HG02970 (cell line): ENCODE measurements around the gene MED12.
A peak's percentile ranks its signal among the peaks of the same experiment; 100 is the strongest.

Experiments used
- ATAC-seq: cut with Tn5 transposase; IDR thresholded peaks from one replicate; pipeline ENCODE4 v1.9.1; 2021; ENCODE audit warnings: mild to moderate bottlenecking, moderate library complexity, moderate number of reproducible peaks; ENCODE audit not compliant: unreplicated experiment, low FRiP score

Gene MED12

GRCh38 chrX:71118032-71118984 lies at the start of gene MED12:
TSS of gene MED12 (plus strand) at chrX:71118596. CDS start at chrX:71118755, 159 bp downstream.
- peak; percentile 76 for ATAC-seq

GRCh38 chrX:71070531-71070930 lies 47.9 kb upstream of the MED12 start:
- no peak for ATAC-seq

- ATAC-seq: no peak
Measured at GRCh38 chrX:71081330-71082123, 36.9 kb upstream of the MED12 start.

DNA sequence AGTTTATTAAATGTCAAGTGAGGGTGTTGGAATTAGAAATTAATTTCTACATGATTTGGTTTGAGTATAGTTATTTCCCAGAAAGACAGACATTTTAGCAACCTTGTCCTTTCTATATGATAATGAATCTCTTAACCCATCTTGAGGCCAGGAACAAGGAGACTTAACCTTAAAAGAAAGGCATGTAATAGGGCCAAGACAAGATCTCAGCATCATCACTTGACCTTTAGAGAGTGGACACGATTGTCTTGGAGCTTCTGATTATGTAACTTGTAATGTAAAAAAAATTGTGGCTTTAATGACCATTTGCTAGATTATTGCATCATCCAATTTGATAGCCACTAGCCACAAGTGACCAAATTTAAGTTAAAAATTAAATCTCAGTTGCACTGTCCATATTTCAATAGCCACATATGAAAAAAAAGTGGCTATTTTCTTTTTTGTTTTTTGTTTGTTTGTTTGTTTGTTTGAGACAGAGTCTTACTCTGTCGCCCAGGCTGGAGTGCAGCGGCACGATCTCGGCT lies 36.2 kb upstream of the MED12 start:
- ATAC-seq: no peak

DNA sequence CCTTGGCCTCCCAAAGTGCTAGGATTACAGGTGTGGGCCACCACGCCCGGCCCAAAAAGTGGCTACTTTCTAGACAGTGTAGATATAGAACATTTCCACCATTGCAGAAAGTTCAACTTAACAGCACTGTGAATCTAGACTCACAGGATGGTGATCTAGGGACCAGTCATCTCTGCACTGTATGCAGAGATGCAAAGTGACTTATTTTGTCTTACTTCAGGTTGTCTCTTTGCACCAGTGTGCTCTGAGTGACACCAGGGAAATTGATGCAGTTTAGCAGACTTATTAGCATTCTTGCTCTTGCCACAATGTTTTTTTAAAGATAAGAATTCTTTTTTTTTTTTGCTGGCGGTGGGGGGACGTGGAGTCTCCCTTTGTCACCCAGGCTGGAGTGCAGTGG lies 35.6 kb upstream of the MED12 start:
- no peak for ATAC-seq

- no peak for ATAC-seq
Measured at GRCh38 chrX:71085900-71086299, 32.5 kb upstream of the MED12 start.

DNA sequence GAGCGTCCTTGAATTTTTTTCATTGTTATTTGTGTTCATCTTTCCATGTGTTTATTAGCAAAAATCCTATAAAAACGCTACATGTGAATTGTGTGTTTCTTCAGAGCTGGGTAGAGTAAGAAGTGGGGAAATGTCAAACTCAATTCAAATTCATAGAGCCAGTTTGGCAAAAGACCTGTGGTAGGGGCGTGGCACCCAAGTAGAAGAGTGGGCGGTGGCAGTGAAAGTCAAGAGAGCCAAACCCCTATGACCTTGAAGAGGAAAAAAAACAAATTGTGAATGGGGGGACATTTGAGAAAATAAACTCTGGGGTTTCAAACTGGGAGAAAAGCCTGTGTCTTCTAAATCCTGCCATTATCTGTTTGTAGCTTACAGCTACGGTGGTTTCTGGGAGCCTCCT lies 27.1 kb upstream of the MED12 start:
- no peak for ATAC-seq

GRCh38 chrX:71095033-71095432 lies 23.4 kb upstream of the MED12 start:
- no peak for ATAC-seq

GRCh38 chrX:71095555-71095980 lies 22.8 kb upstream of the MED12 start, which contains the start of gene FOXO4:
TSS of gene FOXO4 (plus strand) at chrX:71095851. CDS start at chrX:71096529, 678 bp downstream.
- no peak for ATAC-seq

DNA sequence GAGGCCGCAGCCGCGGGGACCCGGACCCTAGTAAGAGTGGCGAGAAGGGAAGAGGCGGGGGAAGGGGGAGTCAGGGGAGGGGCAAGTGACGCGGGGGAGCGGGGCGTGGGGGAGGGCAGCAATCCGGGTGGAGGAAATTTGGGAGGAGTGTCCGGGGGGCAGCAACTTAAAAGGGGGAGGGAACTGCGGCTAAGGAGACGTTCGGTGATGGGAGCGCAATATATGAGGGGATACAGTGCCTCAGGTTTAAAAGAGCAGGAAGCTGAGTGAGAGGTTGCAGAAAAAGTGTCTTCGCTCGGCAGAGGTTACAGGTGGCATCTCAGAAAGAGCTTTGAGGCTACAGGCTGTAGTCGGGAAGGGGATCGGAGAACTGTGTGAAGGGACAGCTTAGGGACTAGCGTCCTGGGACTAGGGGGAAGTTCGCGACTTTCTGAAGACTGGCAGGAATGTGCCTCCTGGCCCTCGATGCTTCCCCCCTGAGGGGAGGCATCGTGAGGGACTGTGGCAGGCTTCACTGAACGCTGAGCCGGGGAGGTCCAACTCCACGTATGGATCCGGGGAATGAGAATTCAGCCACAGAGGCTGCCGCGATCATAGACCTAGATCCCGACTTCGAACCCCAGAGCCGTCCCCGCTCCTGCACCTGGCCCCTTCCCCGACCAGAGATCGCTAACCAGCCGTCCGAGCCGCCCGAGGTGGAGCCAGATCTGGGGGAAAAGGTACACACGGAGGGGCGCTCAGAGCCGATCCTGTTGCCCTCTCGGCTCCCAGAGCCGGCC lies 22.2 kb upstream of the MED12 start:
- no peak for ATAC-seq

GRCh38 chrX:71096760-71097032 lies 21.7 kb upstream of the MED12 start:
- no peak for ATAC-seq

- no peak for ATAC-seq
Measured at GRCh38 chrX:71098302-71098701, 20.1 kb upstream of the MED12 start.

GRCh38 chrX:71098951-71099506 lies 19.4 kb upstream of the MED12 start:
- ATAC-seq: no peak

DNA sequence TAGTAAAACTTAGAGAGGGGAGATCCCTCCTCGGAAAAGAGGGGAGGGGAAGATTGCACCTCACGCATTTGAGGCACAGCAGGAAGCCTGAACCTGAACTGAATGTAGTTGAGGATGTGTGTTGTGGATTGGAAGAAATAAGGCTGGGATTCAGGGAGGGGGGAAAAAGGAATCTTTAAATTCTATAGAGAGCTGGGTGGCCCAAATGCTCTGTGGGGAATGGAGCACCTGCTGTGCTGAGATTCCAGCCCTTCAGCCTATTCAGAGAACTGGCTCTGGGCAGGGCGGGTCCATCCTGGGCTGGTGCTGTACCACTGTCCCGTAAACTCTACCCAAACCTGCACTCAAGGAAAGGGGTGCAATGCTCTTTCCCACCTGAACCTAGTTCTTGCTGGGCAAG lies 18.7 kb upstream of the MED12 start:
- no peak for ATAC-seq

DNA sequence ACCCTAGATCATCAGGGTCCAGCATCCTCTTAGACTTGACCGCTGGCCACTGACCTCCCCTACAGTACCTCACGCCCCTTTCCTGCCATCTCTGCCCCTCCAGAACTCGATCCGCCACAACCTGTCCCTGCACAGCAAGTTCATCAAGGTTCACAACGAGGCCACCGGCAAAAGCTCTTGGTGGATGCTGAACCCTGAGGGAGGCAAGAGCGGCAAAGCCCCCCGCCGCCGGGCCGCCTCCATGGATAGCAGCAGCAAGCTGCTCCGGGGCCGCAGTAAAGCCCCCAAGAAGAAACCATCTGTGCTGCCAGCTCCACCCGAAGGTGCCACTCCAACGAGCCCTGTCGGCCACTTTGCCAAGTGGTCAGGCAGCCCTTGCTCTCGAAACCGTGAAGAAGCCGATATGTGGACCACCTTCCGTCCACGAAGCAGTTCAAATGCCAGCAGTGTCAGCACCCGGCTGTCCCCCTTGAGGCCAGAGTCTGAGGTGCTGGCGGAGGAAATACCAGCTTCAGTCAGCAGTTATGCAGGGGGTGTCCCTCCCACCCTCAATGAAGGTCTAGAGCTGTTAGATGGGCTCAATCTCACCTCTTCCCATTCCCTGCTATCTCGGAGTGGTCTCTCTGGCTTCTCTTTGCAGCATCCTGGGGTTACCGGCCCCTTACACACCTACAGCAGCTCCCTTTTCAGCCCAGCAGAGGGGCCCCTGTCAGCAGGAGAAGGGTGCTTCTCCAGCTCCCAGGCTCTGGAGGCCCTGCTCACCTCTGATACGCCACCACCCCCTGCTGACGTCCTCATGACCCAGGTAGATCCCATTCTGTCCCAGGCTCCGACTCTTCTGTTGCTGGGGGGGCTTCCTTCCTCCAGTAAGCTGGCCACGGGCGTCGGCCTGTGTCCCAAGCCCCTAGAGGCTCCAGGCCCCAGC lies 17.6 kb upstream of the MED12 start:
- no peak for ATAC-seq

GRCh38 chrX:71102292-71102691 lies 16.1 kb upstream of the MED12 start:
- ATAC-seq: no peak

GRCh38 chrX:71103110-71103983 lies 15.0 kb upstream of the MED12 start:
- ATAC-seq: no peak

GRCh38 chrX:71105628-71106027 lies 12.8 kb upstream of the MED12 start:
- ATAC-seq: no peak
